Stimulated activated naive CD8-positive, alpha-beta T cell treated with anti-CD3 and anti-CD28 coated beads, Interleukin-15, Interleukin-2, amounts not matched to agents 100 U/mL and 50 U/mL, for 24 hours (primary cell): ENCODE measurements around the gene PUS1.
A peak's percentile ranks its signal among the peaks of the same experiment; 100 is the strongest.
"Not testable (repeated sequence)": the region's sequence is repeated elsewhere in the genome, so short reads cannot be mapped to it uniquely, and the experiment has no call there.

Source experiments
- ATAC-seq: fragments of 150-1000 bp; cut with Tn5 transposase; one replicate; pipeline ENCODE4 v1.10.0; 2021
- DNase-seq: peaks from one replicate; pipeline ENCODE4 v3.0.0; 2021

Gene PUS1

DNA sequence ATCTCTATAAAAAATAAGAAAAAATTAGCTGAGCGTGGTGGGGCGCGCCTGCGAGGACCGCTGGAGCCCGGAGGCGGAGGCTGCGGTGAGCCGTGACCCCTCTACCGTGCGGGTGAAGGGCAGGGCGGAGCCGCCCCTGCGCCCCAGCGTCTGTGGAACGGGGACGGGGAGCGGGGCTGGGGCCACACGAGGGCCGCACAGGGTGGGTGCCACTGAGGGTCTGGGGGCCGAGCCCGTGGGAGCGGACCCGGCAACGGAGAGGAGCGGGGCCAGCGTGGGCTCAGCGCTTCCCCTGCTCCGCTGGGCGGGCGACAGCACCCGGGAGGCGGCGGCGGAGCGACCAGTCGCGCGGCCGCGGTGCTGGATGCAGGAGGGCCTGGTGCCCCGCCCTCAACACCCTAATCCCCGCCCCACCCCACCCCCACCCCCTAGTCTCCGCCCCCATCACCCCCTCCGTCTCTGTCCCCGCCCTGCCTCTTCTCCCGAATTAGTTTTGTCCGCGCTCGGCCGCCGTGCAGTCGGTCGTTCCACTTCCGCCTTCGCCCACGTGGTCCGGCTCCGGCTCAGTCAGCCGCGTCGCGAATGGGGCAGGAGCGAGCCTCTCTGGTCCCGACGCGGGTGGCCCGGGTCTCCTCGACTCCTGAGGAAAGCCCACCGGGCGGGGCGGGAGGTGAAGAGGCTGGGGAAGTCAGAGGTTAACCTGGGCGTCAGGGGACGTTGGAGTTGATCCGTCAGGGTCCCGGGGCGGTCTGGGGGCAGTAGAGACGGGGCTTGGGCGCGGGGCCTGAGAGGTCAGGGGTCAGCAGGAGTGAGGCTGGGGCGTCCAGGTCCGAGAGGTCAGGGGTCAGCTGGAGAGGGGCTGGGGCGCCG lies at the start of gene PUS1:
Gene PUS1 (plus strand): TSS at position 566 of the 870 bp plus-strand sequence. CDS start 447 bp downstream, outside the sequence.
- peak; percentile 84 for ATAC-seq
- DNase-seq: peak; percentile 93

DNA sequence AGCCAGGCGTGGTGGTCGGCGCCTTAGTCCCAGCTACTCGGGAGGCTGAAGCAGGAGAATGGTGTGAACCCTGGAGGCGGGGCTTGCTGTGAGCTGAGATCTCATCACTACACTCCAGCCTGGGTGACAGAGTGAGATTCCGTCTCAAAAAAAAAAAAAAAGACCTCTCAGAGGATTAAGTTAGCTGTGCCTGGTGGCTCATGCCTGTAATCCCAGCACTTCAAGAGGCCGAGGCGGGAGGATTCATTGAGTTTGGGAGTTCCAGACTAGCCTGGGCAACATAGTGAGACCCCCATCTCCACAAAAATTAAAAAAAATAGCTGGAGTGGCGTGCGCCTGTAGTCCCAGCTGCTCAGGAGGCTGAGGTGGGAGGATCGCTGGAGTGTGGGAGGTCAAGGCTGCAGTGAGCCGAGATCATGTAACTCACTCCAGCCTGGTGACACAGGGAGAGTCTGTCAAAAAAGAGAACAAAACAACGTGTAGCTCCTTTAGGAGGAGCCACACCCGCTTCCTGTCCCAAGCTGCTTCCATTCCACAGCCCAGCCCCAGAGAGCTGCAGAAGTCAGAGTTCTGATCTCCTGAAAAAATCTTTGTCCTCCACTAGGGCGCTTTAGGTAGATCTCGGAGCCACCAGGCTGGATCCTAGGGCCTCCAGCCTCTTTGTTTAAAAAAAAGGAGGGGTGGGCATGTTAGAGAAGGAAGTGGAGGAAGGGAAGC lies 46.1 kb upstream of the PUS1 start:
- DNase-seq (no peak), ATAC-seq (no peak)

DNA sequence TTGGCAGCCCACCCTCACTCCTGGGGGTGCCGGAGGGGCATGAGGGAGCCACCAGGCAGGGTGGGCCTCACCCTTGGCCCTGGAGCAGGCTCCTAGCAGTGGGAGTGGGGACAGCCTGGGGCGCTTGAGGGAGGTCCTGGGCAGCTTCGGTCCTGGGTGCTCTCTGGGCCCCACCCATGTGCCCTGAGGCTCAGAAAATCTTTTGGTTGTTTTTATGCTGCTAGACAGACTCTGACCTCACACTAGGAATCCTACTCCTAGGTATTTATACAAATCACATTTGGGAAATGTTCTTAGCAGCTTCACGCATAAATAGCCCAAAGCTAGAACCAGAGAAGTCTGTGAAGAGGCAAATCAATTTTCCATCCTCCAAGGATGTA lies 45.6 kb upstream of the PUS1 start:
- no peak for DNase-seq
- no peak for ATAC-seq

DNA sequence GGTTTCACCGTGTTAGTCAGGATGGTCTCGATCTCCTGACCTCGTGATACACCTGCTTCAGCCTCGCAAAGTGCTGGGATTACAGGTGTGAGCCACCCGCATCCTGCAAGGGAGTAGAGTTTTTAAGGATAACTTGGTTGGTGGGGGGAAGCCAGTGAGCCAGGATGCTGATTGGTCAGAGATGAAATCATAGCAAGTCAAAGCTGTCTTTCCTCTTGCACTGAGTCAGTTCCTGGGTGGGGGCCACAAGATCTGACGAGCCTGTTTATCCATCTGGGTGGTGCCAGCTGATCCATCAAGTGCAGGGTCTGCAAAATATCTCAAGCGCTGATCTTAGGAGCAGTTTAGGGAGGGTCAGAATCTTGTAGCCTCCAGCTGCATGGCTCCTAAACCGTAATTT lies 44.0 kb upstream of the PUS1 start:
- not testable (repeated sequence) for ATAC-seq, DNase-seq

DNA sequence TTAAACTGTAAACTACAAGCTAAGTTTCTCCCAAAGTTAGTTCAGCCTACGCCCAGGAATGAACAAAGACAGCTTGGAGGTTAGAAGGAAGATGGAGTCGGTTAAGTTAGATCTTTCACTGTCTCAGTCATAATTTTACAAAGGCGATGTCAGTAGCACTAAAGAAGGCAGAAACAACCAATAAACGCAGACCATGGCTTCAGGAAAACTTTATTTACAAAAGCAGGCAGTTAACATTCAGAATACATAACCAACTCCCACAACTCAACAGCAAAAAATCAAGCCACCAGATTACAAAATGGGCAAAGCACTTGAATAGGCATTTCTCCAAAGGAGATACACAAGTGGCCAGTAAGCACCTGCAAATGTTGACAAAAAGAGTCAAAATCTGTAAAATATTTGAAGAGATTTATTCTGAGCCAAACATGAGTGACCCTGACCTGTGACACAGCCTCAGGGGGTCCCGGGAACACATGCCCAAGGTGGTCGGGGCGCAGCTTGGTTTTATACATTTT lies 43.5 kb upstream of the PUS1 start:
- DNase-seq (no peak), ATAC-seq (no peak)

DNA sequence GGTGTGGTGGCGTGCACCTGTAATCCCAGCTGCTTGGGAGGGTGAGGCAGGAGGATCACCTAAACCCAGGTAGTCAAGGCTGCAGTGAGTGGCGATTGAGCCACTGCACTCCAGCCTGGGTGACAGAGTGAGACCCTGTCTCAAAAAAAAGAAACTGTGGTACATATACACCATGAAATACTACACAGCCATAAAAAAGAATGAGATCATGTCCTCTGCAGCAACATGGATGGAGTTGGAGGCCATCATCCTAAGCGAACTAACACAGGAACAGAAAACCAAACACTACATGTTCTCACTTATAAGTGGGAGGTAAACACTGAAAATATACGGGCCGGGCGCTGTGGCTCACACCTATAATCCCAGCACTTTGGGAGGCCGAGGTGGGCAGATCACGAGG lies 37.4 kb upstream of the PUS1 start:
- DNase-seq, ATAC-seq: not testable (repeated sequence)

DNA sequence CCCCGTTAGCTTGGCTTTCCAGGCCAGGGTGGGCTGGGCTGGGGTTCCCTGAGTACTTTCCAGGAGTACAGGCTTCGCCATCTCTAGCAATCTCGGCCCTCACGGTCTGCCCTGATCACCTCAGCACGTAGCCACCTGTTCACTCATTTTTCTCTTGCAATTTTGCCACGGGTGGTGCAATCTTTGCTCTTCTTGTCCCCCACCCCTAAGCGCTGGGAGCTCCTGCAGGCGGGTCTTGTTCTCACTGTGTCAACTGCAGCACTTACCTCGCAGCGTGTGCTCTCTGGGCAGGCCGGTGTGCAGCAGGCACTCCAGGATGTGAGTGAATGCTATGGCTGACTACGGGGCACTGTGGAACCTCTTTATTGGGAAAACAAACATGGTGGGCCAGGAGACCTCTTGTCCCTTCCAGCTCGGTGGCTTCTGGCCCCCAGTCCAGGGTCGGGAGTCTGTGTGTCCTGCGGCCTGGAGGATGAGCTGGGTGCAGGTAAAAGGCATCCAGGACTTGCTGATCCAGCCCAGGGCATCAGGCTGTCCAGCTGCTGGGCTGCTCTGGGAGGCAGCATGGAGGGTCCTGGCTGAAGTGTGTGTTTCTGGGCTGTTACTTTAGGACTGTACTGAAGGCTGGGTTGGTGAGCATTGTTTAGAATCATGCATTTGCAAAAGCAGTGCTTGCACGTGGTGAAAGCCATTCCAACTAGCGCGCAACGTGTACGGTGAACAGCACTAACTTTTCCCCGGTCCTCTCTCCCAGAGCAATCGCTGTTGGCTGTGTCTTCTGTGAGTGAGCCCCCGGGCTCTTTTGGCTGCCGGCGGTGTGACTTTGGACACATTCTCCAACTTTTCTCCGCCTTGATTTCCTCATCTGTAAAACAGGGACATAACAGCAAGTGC lies 36.1 kb upstream of the PUS1 start:
- DNase-seq (no peak), ATAC-seq (no peak)

DNA sequence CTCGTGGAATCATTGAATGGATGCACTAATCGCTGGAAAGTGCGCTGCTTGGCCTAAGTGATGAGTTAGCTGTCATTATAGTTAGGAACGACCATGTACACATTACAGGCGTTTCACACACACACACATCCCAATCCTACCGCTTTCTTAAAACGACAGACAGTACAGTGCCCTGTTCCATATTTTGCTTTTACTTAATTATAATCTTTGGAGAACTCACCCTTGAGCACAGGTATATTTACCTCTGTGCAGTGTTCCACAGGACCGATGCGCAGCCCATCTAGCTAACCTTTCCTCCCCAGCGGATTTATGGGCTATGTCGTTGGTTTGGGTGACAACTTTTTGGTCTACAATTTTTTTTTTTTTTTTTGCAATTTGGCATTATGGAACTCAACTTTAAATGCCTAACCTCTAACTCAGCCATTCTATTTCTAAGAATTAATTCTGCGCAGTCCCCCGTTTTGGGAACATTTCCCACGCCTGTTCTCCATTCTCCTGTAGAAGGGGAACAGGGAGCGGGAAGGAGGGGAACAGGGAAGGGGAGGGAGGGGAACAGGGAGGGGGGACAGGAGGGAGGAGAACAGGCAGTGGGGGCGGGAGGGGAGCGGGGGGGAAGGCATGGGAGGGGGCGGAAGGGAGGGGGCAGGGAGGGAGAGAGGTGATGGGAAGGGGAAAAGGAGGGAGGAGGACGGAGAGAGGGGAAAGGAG lies 35.3 kb upstream of the PUS1 start:
- ATAC-seq: no peak
- no peak for DNase-seq

DNA sequence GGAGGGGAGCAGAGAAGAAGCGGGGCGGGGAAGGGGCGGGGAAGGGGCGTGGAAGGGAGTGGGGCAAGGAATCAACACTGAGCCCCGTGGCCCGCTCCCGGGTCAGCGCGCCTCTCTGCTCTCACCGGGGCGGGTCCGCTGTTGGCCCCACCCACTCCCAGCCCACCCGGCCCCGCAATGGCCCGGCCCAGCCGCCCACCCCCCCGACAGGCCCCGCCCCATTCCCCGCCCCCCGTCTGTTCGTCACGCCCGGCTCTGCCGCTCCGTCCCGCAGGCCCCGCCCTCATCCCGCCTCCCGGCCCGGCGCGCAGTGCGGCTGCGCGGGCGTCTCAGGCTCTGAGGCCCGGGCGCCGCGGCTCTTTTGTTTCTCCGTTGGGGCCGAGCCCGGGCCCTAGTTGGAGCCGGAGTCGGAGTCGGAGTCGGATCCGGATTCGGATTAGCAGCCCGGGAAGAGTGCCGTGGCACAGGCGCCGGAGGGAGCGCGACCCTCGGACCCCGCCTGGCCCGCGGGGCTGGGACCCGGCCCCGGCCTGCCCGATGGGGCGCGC lies 34.7 kb upstream of the PUS1 start, which contains the start of gene ULK1:
Gene ULK1 (plus strand): TSS at position 310 of the 548 bp plus-strand sequence. CDS start 380 bp downstream, outside the sequence.
- DNase-seq: peak; percentile 96
- peak; percentile 84 for ATAC-seq

DNA sequence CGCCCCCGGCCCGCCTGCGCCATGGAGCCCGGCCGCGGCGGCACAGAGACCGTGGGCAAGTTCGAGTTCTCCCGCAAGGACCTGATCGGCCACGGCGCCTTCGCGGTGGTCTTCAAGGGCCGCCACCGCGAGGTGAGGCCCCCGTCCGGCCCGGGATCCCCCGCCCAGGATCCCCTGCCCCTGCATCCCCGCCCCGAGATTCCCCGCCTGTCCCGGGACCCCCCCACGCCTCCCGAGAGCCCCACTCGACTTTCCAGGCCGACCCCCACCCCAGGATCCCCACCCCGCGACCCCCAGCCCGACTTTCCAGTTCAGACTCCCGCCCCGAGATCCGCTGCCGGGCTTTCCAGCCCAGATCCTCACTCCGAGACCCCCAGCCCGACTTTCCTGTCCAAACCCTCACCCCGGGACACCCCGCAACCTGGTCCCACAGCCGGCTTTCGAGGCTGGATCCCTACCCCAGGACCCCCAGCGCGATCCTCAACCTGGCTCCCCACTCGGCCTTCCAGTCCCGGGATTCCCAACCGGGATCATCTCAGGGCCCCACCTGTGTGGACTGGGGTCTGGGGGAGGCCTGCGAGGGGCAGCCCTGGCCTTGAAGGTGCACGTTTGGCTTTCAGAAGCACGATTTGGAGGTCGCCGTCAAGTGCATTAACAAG lies 34.0 kb upstream of the PUS1 start:
- no peak for ATAC-seq
- DNase-seq: peak; percentile 14

DNA sequence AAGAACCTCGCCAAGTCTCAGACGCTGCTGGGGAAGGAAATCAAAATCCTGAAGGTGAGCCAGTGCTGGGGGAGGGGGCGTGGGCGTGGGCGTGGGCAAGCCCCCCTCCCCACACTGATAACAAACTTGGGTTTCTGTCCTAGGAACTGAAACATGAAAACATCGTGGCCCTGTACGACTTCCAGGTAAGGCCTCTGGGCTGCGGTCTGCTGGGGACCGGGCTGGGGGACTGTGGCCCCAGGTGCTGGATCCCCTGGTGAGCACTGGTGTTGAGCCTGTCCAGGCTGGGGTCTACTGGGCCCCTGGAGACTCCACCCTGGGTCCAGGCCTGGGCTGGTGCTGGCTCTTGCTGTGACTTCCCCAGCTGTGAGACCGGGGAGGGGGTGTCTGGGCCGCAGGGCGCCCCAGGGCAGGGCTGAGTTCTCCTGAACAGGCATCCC lies 33.4 kb upstream of the PUS1 start:
- DNase-seq: no peak
- peak; percentile 16 for ATAC-seq

DNA sequence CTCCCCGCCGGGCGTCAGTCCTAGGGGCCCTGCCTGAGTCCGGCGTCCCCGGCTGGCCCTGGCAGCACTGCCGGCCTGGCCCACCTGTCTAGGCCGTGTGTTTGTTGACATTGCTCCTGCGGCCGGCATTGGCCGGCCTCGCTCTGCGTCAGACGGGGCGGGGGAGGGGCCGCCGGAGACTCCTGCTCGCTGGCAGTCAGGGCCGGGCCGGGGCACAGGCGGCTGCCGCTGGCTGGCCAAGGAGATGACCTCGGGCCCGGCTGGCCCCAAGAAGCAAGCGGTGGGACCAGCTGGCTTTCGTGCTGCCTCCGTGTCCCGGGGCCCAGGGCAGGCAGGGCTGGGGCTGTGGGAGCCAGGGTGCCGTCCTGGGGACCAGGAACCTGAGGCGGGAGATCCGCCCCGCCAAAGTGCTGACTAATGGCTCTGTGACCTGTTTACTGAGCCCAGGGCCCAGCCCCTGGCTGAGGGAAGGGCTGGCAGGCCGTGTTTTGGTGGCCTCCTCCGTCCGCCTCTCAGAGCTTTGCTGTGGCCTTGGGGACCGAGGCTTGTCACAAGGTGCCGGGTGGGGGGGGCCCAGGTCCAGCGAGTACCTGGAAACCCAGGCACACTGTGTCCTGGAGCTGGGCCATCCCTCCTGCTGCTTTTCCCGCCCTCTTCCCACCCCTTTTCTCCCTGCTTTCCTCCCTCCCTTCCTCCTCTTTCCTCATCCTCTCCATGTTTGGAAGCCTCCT lies 32.8 kb upstream of the PUS1 start:
- ATAC-seq (peak; percentile 77), DNase-seq (peak; percentile 80)

DNA sequence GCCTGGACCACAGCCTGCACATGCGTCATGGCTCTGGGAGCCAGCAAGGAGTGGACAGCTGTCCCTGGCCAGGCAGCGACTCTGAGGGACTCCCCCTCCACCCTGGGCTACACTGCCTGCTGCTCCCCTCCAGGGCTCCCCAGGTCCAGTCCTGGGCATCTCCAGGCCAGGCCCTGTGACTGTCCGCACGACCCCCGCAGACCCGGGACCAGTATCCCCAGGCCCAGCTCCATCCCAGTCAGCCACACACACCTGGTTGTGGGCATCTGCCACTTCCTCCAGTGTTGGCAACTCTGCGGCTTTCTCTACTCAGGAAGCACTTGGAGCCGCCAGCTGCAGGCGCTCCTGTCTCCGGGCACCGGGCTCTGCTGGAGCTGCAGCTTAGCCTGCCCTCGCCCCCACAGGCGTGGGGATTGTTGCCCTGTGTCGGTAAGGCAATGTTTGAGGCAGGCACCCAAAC lies 32.2 kb upstream of the PUS1 start:
- no peak for DNase-seq
- no peak for ATAC-seq

DNA sequence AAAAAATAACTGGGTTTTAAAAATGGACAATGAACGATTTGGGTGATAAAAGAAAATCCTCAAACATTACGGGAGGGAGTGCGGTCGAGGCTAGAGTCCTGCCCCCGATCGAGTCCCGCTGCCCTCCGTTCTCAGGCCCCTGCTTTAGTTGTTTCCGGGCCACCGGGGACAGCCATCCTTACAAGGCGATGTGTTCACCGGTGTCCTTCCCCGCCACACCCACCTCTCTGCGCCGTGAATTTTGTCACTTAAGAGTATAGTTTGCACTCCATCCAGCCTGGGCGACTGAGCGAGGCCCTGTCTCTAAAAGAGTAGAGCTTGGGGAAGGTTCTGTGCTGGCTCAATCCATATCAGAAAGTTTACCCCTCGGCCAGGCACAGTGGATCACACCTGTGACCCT lies 31.8 kb upstream of the PUS1 start:
- ATAC-seq: no peak
- DNase-seq: no peak

DNA sequence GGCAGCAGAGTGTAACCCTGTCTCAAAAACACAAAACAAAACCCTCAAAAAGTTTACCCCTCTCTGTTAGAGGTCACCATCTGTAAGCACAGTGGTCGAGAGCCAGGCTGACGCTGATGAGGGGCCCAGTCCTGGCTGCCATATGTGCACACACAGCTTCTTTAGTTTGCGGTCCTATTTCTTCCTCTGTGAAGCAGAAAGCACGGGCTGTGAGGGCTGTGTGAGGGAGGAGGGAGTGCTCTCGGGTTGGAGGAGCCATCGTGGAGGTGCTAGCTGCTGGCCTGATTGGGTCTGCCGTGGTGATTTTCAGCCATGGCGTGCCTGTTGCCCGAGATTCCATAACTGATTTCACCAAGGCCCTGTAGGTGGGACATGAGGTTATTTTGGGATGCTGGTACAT lies 31.2 kb upstream of the PUS1 start:
- ATAC-seq (no peak), DNase-seq (no peak)

DNA sequence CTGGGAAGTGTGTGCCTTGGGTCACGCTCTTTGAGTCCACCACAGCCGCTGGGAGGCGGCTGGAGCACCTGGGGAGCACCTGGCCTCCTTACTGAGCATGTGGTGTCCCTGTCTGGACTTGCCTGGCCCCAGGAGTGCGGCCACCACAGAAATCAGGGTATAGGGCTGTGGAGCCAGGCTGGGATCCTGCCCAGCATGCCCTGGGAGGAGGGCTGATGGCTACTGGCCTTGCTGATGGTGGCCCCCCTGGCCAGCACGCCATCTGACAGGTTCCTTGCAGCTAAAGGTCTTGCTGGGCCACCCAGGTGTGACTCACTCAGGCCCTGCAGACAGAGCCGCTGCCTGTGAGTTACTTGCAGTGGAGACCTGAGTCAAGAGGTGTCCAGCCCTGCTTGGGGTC lies 28.7 kb upstream of the PUS1 start:
- ATAC-seq: no peak
- DNase-seq: no peak

DNA sequence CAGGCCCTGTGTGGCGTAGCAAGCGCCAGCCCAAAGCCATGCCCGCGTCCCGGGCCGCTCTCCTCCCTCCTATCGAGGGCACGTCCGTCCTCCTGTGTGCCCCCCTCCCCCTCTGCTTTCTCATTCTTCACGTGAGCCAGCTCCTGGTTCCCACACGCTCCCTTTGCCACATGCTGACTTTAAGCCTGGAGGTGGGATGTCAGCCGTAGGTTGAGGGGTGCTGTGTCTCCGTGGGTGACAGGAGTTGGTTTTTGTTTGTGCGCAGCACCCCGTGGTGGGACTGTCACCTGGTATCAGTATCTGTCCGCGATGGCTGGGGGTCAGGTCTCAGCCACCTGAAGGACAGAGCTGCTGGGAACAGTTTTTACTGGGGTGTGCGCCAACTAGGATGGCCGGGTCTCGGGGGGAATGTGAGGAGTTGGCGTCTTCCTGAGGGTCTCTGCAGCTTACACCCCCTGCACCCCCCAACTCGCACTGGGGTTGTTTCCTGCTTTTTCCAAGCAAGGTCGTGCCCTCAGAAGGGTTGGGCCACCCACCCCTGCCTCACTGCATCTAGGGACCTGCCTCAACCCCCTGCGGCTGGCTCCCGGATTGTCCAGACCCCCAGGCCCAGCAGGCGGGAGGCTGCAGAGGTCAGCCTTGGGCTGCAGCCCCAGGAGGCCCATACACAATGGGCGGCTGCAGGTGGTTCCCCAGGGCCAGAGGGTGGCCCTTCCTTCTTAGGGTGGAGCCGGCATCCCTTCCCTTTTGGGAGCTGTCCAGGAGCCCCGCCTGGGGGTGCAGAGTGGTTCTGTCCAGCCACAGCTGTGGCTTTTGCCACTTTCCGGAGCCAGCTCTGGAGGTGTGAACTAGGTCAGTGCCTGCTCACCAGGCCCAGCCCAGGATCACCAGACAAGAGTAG lies 27.4 kb upstream of the PUS1 start:
- DNase-seq (no peak), ATAC-seq (no peak)
